OCI-LY7 (cell line): ENCODE data around the gene EMC8. TPM values are rescaled to one million over a fixed set of nuclear protein-coding genes. Genes with fewer than 3 reads are reported as not detected.
A peak's percentile ranks its signal among the peaks of the same experiment; 100 is the strongest.

Experiments
- BruUV-seq: library from RNA; stranded (reverse); fragments of 400-500 nt; replicated peaks from 2 replicates; lab custom pipeline; 2021; lab: Mats Ljungman, UMichigan
- CTCF ChIA-PET: fragments of 300-600 bp; sonication (Branson Sonifier 250); formaldehyde crosslinking; loops from one replicate; lab custom pipeline; 2022; ENCODE audit warnings: antibody characterized with exemption; ENCODE audit not compliant: unreplicated experiment; lab: Charles Lee
- POLR2A ChIA-PET: fragments of 300-600 bp; sonication (Branson Sonifier 250); formaldehyde crosslinking; loops from one replicate; lab custom pipeline; 2022; ENCODE audit warnings: antibody characterized with exemption; lab: Charles Lee
- DNase-seq: peaks from one replicate; pipeline ENCODE4 v3.0.0-alpha.2; 2015; ENCODE audit warnings: low spot score
- H2AFZ ChIP-seq: fragments of 200-600 bp; sonication (generic), shearing (Covaris generic); 2 replicates; pipeline ENCODE4 v1.6.1; 2014; ENCODE audit warnings: mild to moderate bottlenecking, antibody characterized with exemption, low read length, moderate library complexity
- H3K27ac ChIP-seq: fragments of 200-600 bp; sonication (generic); 2 replicates; pipeline ENCODE4 v1.5.1; 2014; ENCODE audit warnings: mixed run types, low read depth, mild to moderate bottlenecking, moderate library complexity, low read length, inconsistent platforms; ENCODE audit not compliant: poor library complexity, severe bottlenecking
- H3K36me3 ChIP-seq: fragments of 200-600 bp; sonication (generic); 2 replicates; pipeline ENCODE4 v1.6.1; 2014; ENCODE audit warnings: mild to moderate bottlenecking, antibody characterized with exemption, low read length, moderate library complexity, mixed read lengths; ENCODE audit not compliant: insufficient read depth
- H3K4me1 ChIP-seq: fragments of 200-600 bp; sonication (generic); 2 replicates; pipeline ENCODE4 v1.5.1; 2014; ENCODE audit warnings: mild to moderate bottlenecking, low read length; ENCODE audit not compliant: insufficient read depth, poor library complexity, severe bottlenecking
- H3K4me2 ChIP-seq: fragments of 200-600 bp; sonication (generic); 2 replicates; pipeline ENCODE4 v1.6.1; 2014; ENCODE audit warnings: mild to moderate bottlenecking, low read length
- H3K4me3 ChIP-seq: fragments of 200-600 bp; sonication (generic); 2 replicates; pipeline ENCODE4 v1.5.1; 2014; ENCODE audit warnings: mild to moderate bottlenecking, low read depth, low read length; ENCODE audit not compliant: poor library complexity, severe bottlenecking
- H3K79me2 ChIP-seq: fragments of 200-600 bp; sonication (generic); 2 replicates; pipeline ENCODE4 v1.6.1; 2016; ENCODE audit warnings: low read depth, mild to moderate bottlenecking, low read length, moderate library complexity, mixed read lengths; ENCODE audit not compliant: insufficient read depth
- H3K9me2 ChIP-seq: fragments of 200-600 bp; sonication (generic); 2 replicates; pipeline ENCODE4 v1.6.1; 2016; ENCODE audit warnings: mild to moderate bottlenecking, low read length, mixed read lengths; ENCODE audit not compliant: insufficient read depth
- H3K9me3 ChIP-seq: fragments of 200-600 bp; sonication (generic); 2 replicates; pipeline ENCODE4 v1.6.1; 2014; ENCODE audit warnings: mild to moderate bottlenecking, mixed run types, low read length, mixed read lengths
- H4K20me1 ChIP-seq: fragments of 200-600 bp; sonication (generic); 2 replicates; pipeline ENCODE4 v1.6.1; 2014; ENCODE audit warnings: mild to moderate bottlenecking, antibody characterized with exemption, low read length, moderate library complexity, mixed read lengths; ENCODE audit not compliant: insufficient read depth
- EZH2phosphoT487 ChIP-seq: fragments of 200-600 bp; sonication (generic); IDR thresholded peaks from 2 replicates; pipeline ENCODE4 v1.6.1; 2018; ENCODE audit warnings: low read depth, borderline replicate concordance, mild to moderate bottlenecking, mixed run types, antibody characterized with exemption, low read length, moderate library complexity, mixed read lengths
- intact Hi-C: fragments of 100-400 bp; cut with micrococcal nuclease; formaldehyde crosslinking; loops from one replicate; pipeline ENCODE4 v1.10.0; 2022; ENCODE audit not compliant: unreplicated experiment
- total RNA-seq, 2 experiments: library from RNA; depleted of rRNA in 1 of 2; stranded (reverse); fragments of >200 nt in 1 of 2; shearing (Covaris generic) in 1 of 2; gene quantifications; 2 replicates each; pipeline ENCODE4 v1.2.3, GENCODE V29; 2014 to 2022
- TF ChIP-seq, protein P1 (sequence below): fragments of 200-600 bp; sonication (generic); conservative IDR thresholded peaks from 2 replicates; pipeline ENCODE4 v1.5.1; 2014; ENCODE audit warnings: mild to moderate bottlenecking, antibody characterized with exemption, low read length, moderate library complexity, mixed read lengths

Gene EMC8
- total RNA-seq, 2 experiments from 2014 or later, result 47.5 to 54.0 TPM

DNA sequence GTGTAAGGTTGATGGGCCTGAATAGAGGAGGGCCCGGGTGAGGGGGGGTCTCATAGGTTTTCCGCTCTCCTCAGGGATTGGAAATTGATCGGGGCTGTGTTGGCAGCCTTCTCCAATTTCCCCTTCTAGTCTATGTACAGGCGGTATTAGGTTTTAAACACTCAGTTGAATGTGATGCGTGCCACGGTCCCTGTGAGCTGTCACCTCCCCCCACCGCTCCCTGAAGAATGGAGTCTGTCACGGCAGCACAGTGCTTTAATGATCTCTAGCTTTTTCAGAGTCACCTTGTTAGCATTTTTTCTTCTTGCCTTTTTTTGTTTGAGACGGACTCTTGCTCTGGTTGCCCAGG is 951 bp upstream of the EMC8 start:
- TF ChIP-seq, protein P1, sequence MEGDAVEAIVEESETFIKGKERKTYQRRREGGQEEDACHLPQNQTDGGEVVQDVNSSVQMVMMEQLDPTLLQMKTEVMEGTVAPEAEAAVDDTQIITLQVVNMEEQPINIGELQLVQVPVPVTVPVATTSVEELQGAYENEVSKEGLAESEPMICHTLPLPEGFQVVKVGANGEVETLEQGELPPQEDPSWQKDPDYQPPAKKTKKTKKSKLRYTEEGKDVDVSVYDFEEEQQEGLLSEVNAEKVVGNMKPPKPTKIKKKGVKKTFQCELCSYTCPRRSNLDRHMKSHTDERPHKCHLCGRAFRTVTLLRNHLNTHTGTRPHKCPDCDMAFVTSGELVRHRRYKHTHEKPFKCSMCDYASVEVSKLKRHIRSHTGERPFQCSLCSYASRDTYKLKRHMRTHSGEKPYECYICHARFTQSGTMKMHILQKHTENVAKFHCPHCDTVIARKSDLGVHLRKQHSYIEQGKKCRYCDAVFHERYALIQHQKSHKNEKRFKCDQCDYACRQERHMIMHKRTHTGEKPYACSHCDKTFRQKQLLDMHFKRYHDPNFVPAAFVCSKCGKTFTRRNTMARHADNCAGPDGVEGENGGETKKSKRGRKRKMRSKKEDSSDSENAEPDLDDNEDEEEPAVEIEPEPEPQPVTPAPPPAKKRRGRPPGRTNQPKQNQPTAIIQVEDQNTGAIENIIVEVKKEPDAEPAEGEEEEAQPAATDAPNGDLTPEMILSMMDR, result no peak
- TF ChIP-seq EZH2phosphoT487, result no peak
- H3K9me3 ChIP-seq, result no peaks in the 10 kb centered on the region
- no peak overlapping the region for H2AFZ ChIP-seq
- DNase-seq, result peak; percentile 13
- ChIA-PET CTCF (no interaction called here), POLR2A (interaction anchor here (0.6 to 1.0 kb wide), 2 partner anchors 11 to 82 kb away, joined by 3 to 4 read pairs; no protein-coding TSS in a partner anchor)
- BruUV-seq, result no TSS peak
- peak overlapping the region; percentile 53 for H3K27ac ChIP-seq
- peaks cover 39% of the 10 kb centered on the region for H4K20me1 ChIP-seq
- peak overlapping the region; percentile 96 for H3K4me2 ChIP-seq
- H3K4me3 ChIP-seq, result peak overlapping the region; percentile 95
- intact Hi-C loops, result no loop called here
- peaks cover 72% of the 10 kb centered on the region for H3K36me3 ChIP-seq
- H3K4me1 ChIP-seq, result peaks cover 23% of the 10 kb centered on the region
- H3K79me2 ChIP-seq, result peaks cover 68% of the 10 kb centered on the region
- H3K9me2 ChIP-seq, result no peaks in the 10 kb centered on the region

DNA sequence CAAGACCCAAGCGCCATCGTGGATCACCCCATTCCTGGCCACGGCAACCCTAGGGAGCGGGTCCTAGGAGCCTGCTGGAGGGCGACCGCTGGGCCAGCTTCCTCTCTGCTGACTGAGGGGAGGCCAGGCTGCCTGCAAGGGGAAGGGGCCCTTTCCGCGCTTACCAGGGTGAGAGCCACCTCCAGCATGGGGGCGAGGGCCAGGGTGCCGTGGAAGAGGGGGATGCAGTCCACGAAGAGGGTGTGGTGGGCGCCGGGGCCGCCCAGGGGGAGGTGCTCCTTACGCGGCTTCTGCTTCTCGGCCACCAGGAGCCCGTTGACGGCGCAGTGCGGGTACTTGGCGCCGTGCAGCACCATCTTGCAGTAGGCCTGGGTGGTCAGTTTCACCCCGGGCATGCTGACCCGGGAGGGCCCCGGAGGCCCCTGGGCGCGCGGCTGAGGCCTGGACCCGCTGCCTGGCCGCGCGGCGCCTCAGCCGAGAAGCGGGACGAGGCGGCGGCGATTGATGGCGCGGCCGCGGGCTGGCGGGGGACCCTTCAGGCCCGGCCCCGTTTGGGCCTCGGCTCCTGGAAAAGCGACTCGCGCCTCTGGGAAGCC is 345 bp downstream of the EMC8 start:
- H3K36me3 ChIP-seq, result peaks cover 73% of the 10 kb centered on the region
- peak; percentile 34 for DNase-seq

More for the DNA sequence above, 345 bp downstream of the EMC8 start:
- Histone ChIP-seq H4K20me1 (peaks cover 39% of the 10 kb centered on the region), H3K4me2 (peak overlapping the region; percentile 93), H3K4me1 (peaks cover 23% of the 10 kb centered on the region), H3K9me3 (no peaks in the 10 kb centered on the region), H3K79me2 (peaks cover 68% of the 10 kb centered on the region), H3K27ac (peak overlapping the region; percentile 53), H3K9me2 (no peaks in the 10 kb centered on the region), H2AFZ (peak overlapping the region; percentile 59), H3K4me3 (peak overlapping the region; percentile 95)
- ChIA-PET CTCF (no interaction called here), POLR2A (interaction anchor here (0.6 to 0.9 kb wide), 2 partner anchors 51 to 183 kb away, joined by 3 to 5 read pairs; no protein-coding TSS in a partner anchor)
- BruUV-seq, result no TSS peak
- TF ChIP-seq, protein P1, result no peak
- no peak for TF ChIP-seq EZH2phosphoT487
- intact Hi-C loops, result loop anchor here (2.0 kb wide), 1 partner anchor 40 kb away; no protein-coding TSS in a partner anchor
